ENCODE results near the gene EGFLAM.

DNA sequence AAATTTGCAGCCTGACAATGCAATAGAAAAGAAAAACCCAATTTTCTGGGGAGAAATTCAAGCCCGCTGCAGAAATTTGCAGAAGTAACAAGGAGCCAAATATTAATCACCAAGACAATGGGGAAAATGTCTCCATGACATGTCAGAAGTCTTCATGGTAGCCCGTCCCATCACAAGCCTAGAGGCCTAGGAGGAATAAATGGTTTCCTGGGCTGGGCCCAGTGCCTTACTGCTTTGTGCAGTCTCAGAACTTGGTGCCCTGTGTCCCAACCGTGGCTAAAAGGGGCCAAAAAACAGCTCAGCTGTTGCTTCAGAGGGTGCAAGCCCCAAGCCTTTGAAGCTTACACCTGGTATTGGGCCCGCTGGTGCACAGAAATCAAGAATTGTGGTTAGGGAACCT lies 23.6 kb upstream of the EGFLAM start:
- TF ChIP-seq POLR2AphosphoS5 (IDR thresholded peaks at IDR 0.05; ENCODE audit: borderline replicate concordance, low read depth, low read length) = no peak
- no peak for TF ChIP-seq EZH2 (IDR thresholded peaks at IDR 0.05)
- TF ChIP-seq FOXP2 (optimal IDR thresholded peaks at IDR 0.05; ENCODE audit: control extremely low read depth, extremely low read length, insufficient read depth) = no peak

All from SK-N-MC (cell line).